HCT116 (cell line): ENCODE measurements around the gene MARS1. TPM values are rescaled to one million over a fixed set of nuclear protein-coding genes. Genes with fewer than 3 reads are reported as not detected.

Experiments
- ATAC-seq: fragments of 200-7000 bp; cut with Tn5 transposase; 2 replicates; pipeline ENCODE4 v1.9.1; 2020; ENCODE audit warnings: mild to moderate bottlenecking, moderate library complexity
- BruUV-seq: library from RNA; stranded (reverse); fragments of 400-500 nt; replicated peaks from 2 replicates; lab custom pipeline; 2021; lab: Mats Ljungman, UMichigan
- CTCF ChIA-PET: fragments of 300-600 bp; sonication (Branson Sonifier 250); formaldehyde crosslinking; loops from one replicate; lab custom pipeline; 2021; ENCODE audit warnings: antibody characterized with exemption; lab: Charles Lee
- POLR2A ChIA-PET: fragments of 300-600, 350-600 bp; sonication (Branson Sonifier 250); formaldehyde crosslinking; loops from one replicate; lab custom pipeline; 2021; ENCODE audit warnings: antibody characterized with exemption; lab: Charles Lee
- RAD21 ChIA-PET, 2 experiments: fragments of 300-600 bp; sonication (Branson Sonifier 250); formaldehyde crosslinking; loops; one replicate each; lab custom pipeline; 2023; ENCODE audit warnings: low total read pairs in 2 of 2; ENCODE audit not compliant: uncharacterized antibody in 2 of 2, unreplicated experiment in 2 of 2, low non-redundant PET in 1 of 2; lab: Charles Lee
- DNase-seq: peaks from one replicate; pipeline ENCODE4 v3.0.0-alpha.2; 2010; ENCODE audit warnings: low read depth, low spot score
- H2AFZ ChIP-seq: fragments of 200-600 bp; shearing (Covaris generic), sonication (generic); 2 replicates; pipeline ENCODE4 v1.6.1; 2017; ENCODE audit warnings: low read depth, mixed run types, mixed read lengths, antibody characterized with exemption, low read length; ENCODE audit not compliant: poor library complexity, severe bottlenecking
- H3K27ac ChIP-seq: 2 replicates; pipeline ENCODE4 v1.5.1; 2012; ENCODE audit warnings: low read depth, low read length
- H3K27me3 ChIP-seq: fragments of 200-600 bp; sonication (generic); 2 replicates; pipeline ENCODE4 v1.6.1; 2016; ENCODE audit warnings: mixed run types, low read length, mixed read lengths; ENCODE audit not compliant: insufficient read depth
- H3K36me3 ChIP-seq, 2 experiments: fragments of 200-500 bp in 1 of 2; fragments of 200-600 bp in 1 of 2; sonication (Bioruptor generic) in 1 of 2; sonication (generic) in 1 of 2; 2 replicates each; pipeline versions ENCODE4 v1.5.1 to v1.6.1; 2014 to 2016; ENCODE audit warnings: low read length in 2 of 2, inconsistent platforms in 1 of 2, mixed read lengths in 1 of 2, mixed run types in 1 of 2; ENCODE audit not compliant: insufficient read depth in 2 of 2, control insufficient read depth in 1 of 2
- H3K4me1 ChIP-seq, 2 experiments: fragments of 200-600 bp in 1 of 2; sonication (generic) in 1 of 2; 2 replicates each; pipeline versions ENCODE4 v1.5.1 to v1.6.1; 2012 to 2017; ENCODE audit warnings: low read length in 2 of 2, inconsistent platforms in 1 of 2, mild to moderate bottlenecking in 1 of 2, mixed read lengths in 1 of 2, mixed run types in 1 of 2, moderate library complexity in 1 of 2; ENCODE audit not compliant: insufficient read depth in 2 of 2, control insufficient read depth in 1 of 2
- H3K4me2 ChIP-seq: fragments of 200-600 bp; sonication (generic); 2 replicates; pipeline ENCODE4 v1.6.1; 2017; ENCODE audit warnings: mixed run types, low read length, mixed read lengths
- H3K4me3 ChIP-seq, 2 experiments: fragments of 200-600 bp in 1 of 2; sonication (generic) in 1 of 2; replicated peaks in 1 of 2; 2 replicates each; pipeline ENCODE4 v1.5.1; 2011 to 2016; ENCODE audit warnings: low read length in 2 of 2, control low read depth in 1 of 2, low read depth in 1 of 2, mild to moderate bottlenecking in 1 of 2, mixed read lengths in 1 of 2, mixed run types in 1 of 2
- H3K79me2 ChIP-seq: fragments of 200-600 bp; sonication (generic); 2 replicates; pipeline ENCODE4 v1.6.1; 2017; ENCODE audit warnings: mild to moderate bottlenecking, mixed run types, low read length, moderate library complexity, mixed read lengths; ENCODE audit not compliant: insufficient read depth
- H3K9ac ChIP-seq: fragments of 200-600 bp; sonication (generic); 2 replicates; pipeline ENCODE4 v1.6.1; 2016; ENCODE audit warnings: low read length, mixed read lengths
- H3K9me2 ChIP-seq: fragments of 200-600 bp; sonication (generic), shearing (Covaris generic); 2 replicates; pipeline ENCODE4 v1.6.1; 2017; ENCODE audit warnings: mixed run types, mild to moderate bottlenecking, moderate library complexity; ENCODE audit not compliant: insufficient read depth
- H3K9me3 ChIP-seq, 2 experiments: fragments of 200-500 bp in 1 of 2; fragments of 200-600 bp in 1 of 2; sonication (Bioruptor generic) in 1 of 2; sonication (generic) in 1 of 2; 2 replicates each; pipeline ENCODE4 v1.6.1; 2014 to 2017; ENCODE audit warnings: low read length in 2 of 2, mixed read lengths in 2 of 2, inconsistent platforms in 1 of 2, low read depth in 1 of 2, mild to moderate bottlenecking in 1 of 2, mixed run types in 1 of 2, moderate library complexity in 1 of 2; ENCODE audit not compliant: control insufficient read depth in 1 of 2, insufficient read depth in 1 of 2
- H4K20me1 ChIP-seq: fragments of 200-600 bp; sonication (generic), shearing (Covaris generic); 2 replicates; pipeline ENCODE4 v1.6.1; 2017; ENCODE audit warnings: mixed run types, mild to moderate bottlenecking, moderate library complexity; ENCODE audit not compliant: insufficient read depth
- ATF3 ChIP-seq: IDR thresholded peaks from 2 replicates; pipeline ENCODE4 v1.6.1; 2012
- CBX3 ChIP-seq: IDR thresholded peaks from 2 replicates; pipeline ENCODE4 v1.6.1; 2012; ENCODE audit warnings: low read depth
- CEBPB ChIP-seq: IDR thresholded peaks from 2 replicates; pipeline ENCODE4 v1.6.1; 2012; ENCODE audit warnings: low read depth
- EGR1 ChIP-seq: IDR thresholded peaks from 2 replicates; pipeline ENCODE4 v1.6.1; 2012; ENCODE audit warnings: low read depth
- ELF1 ChIP-seq: IDR thresholded peaks from 2 replicates; pipeline ENCODE4 v1.6.1; 2012; ENCODE audit warnings: low read depth, borderline replicate concordance
- EZH2phosphoT487 ChIP-seq: fragments of 200-600 bp; IDR thresholded peaks from 2 replicates; pipeline ENCODE4 v1.6.1; 2018; ENCODE audit warnings: antibody characterized with exemption, borderline replicate concordance
- FOSL1 ChIP-seq: IDR thresholded peaks from 2 replicates; pipeline ENCODE4 v1.6.1; 2012; ENCODE audit warnings: low read depth
- JUND ChIP-seq: IDR thresholded peaks from 2 replicates; pipeline ENCODE4 v1.6.1; 2012
- POLR2A ChIP-seq: IDR thresholded peaks from 2 replicates; pipeline ENCODE4 v1.7.0; 2011; ENCODE audit warnings: borderline replicate concordance; ENCODE audit not compliant: insufficient read depth, insufficient read length; ENCODE audit errors: extremely low read depth
- POLR2AphosphoS5 ChIP-seq: IDR thresholded peaks from 2 replicates; pipeline ENCODE4 v1.6.1; 2011; ENCODE audit warnings: mild to moderate bottlenecking, low read depth, low read length, moderate library complexity
- SIN3A ChIP-seq: IDR thresholded peaks from 2 replicates; pipeline ENCODE4 v1.6.1; 2012; ENCODE audit warnings: low read depth
- SP1 ChIP-seq: IDR thresholded peaks from 2 replicates; pipeline ENCODE4 v1.6.1; 2012; ENCODE audit warnings: low read depth
- TCF7L2 ChIP-seq: IDR thresholded peaks from 2 replicates; pipeline ENCODE4 v1.7.0; 2011; ENCODE audit warnings: borderline replicate concordance, inconsistent platforms; ENCODE audit not compliant: insufficient read depth, insufficient read length; ENCODE audit errors: extremely low read depth
- YY1 ChIP-seq: IDR thresholded peaks from 2 replicates; pipeline ENCODE4 v1.6.1; 2011; ENCODE audit warnings: low read length, low read depth, moderate library complexity, mild to moderate bottlenecking; ENCODE audit not compliant: insufficient replicate concordance; ENCODE audit errors: extremely low read depth
- ZBTB33 ChIP-seq: IDR thresholded peaks from 2 replicates; pipeline ENCODE4 v1.6.1; 2011; ENCODE audit warnings: mild to moderate bottlenecking, low read length, moderate library complexity; ENCODE audit not compliant: insufficient replicate concordance; ENCODE audit errors: extremely low read depth
- ZFX ChIP-seq: fragments of 450-650 bp; IDR thresholded peaks from 2 replicates; pipeline ENCODE4 v1.6.1; 2017
- ZNF274 ChIP-seq: fragments of 200-500 bp; sonication (Bioruptor generic); IDR thresholded peaks from 2 replicates; pipeline ENCODE4 v1.6.1; 2014; ENCODE audit warnings: mild to moderate bottlenecking, low read depth, low read length, inconsistent platforms
- intact Hi-C: fragments of 100-400 bp; cut with micrococcal nuclease; formaldehyde crosslinking; loops from 2 replicates; pipeline ENCODE4 v1.10.0; 2022
- total RNA-seq: library from RNA; stranded (reverse); gene quantifications from one replicate; pipeline ENCODE4 v1.2.1, GENCODE V29; 2021; ENCODE audit not compliant: unreplicated experiment
- TF ChIP-seq, protein P1 (sequence below), 3 experiments: fragments of 200-600 bp in 1 of 3; sonication (generic) in 1 of 3; IDR thresholded peaks in 2 of 3; conservative IDR thresholded peaks in 1 of 3; 2 replicates each; pipeline ENCODE4 v1.5.1; 2012 to 2017; ENCODE audit warnings: low read depth in 2 of 3, low read length in 2 of 3, antibody characterized with exemption in 1 of 3, borderline replicate concordance in 1 of 3, control low read depth in 1 of 3, mild to moderate bottlenecking in 1 of 3, mixed read lengths in 1 of 3, mixed run types in 1 of 3, moderate library complexity in 1 of 3; ENCODE audit not compliant: insufficient read depth in 1 of 3
- TF ChIP-seq, protein P2 (sequence below): IDR thresholded peaks from 2 replicates; pipeline ENCODE4 v1.6.1; 2012; ENCODE audit warnings: low read depth

The MARS1 gene
- total RNA-seq, 1 experiment from 2014 or later = 344 TPM

GRCh38 chr12:57473886-57474285, 14.0 kb upstream of the MARS1 start:
- RAD21 ChIA-PET = no interaction called here
- H3K79me2 ChIP-seq = no peaks in the 10 kb centered on the region
- no peaks in the 10 kb centered on the region for H3K9me3 ChIP-seq
- peaks cover 23% of the 10 kb centered on the region; the same call in 1 of the 2 replicates for H3K27me3 ChIP-seq
- POLR2A ChIA-PET = no interaction called here
- TF ChIP-seq ZFX (no peak), POLR2AphosphoS5 (no peak), SP1 (no peak), CBX3 (no peak), ZNF274 (no peak), TCF7L2 (no peak), ELF1 (no peak), POLR2A (no peak), JUND (no peak), FOSL1 (no peak), CEBPB (no peak), EGR1 (no peak), ATF3 (no peak), YY1 (no peak), ZBTB33 (no peak), EZH2phosphoT487 (no peak), SIN3A (no peak)
- TF ChIP-seq, protein P1, sequence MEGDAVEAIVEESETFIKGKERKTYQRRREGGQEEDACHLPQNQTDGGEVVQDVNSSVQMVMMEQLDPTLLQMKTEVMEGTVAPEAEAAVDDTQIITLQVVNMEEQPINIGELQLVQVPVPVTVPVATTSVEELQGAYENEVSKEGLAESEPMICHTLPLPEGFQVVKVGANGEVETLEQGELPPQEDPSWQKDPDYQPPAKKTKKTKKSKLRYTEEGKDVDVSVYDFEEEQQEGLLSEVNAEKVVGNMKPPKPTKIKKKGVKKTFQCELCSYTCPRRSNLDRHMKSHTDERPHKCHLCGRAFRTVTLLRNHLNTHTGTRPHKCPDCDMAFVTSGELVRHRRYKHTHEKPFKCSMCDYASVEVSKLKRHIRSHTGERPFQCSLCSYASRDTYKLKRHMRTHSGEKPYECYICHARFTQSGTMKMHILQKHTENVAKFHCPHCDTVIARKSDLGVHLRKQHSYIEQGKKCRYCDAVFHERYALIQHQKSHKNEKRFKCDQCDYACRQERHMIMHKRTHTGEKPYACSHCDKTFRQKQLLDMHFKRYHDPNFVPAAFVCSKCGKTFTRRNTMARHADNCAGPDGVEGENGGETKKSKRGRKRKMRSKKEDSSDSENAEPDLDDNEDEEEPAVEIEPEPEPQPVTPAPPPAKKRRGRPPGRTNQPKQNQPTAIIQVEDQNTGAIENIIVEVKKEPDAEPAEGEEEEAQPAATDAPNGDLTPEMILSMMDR (IDR thresholded peaks at IDR 0.05 in 2 of 3, conservative IDR thresholded peaks at IDR 0.05 in 1 of 3; ENCODE audit: borderline replicate concordance in 1 of 3, insufficient read depth in 1 of 3, low read depth in 2 of 3, low read length in 2 of 3) = no peak
- TF ChIP-seq, protein P2, sequence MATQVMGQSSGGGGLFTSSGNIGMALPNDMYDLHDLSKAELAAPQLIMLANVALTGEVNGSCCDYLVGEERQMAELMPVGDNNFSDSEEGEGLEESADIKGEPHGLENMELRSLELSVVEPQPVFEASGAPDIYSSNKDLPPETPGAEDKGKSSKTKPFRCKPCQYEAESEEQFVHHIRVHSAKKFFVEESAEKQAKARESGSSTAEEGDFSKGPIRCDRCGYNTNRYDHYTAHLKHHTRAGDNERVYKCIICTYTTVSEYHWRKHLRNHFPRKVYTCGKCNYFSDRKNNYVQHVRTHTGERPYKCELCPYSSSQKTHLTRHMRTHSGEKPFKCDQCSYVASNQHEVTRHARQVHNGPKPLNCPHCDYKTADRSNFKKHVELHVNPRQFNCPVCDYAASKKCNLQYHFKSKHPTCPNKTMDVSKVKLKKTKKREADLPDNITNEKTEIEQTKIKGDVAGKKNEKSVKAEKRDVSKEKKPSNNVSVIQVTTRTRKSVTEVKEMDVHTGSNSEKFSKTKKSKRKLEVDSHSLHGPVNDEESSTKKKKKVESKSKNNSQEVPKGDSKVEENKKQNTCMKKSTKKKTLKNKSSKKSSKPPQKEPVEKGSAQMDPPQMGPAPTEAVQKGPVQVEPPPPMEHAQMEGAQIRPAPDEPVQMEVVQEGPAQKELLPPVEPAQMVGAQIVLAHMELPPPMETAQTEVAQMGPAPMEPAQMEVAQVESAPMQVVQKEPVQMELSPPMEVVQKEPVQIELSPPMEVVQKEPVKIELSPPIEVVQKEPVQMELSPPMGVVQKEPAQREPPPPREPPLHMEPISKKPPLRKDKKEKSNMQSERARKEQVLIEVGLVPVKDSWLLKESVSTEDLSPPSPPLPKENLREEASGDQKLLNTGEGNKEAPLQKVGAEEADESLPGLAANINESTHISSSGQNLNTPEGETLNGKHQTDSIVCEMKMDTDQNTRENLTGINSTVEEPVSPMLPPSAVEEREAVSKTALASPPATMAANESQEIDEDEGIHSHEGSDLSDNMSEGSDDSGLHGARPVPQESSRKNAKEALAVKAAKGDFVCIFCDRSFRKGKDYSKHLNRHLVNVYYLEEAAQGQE = no peak
- TF ChIP-seq, all 23 proteins: peak for 0
- peaks cover 0 to 16% of the 10 kb centered on the region in 2 experiments; a peak in 2 of 4 replicates for H3K4me1 ChIP-seq
- ATAC-seq (no peak), DNase-seq (no peak)
- no peak overlapping the region for H3K4me3 ChIP-seq
- no peaks in the 10 kb centered on the region for H3K9me2 ChIP-seq
- no peak overlapping the region for H3K4me2 ChIP-seq
- H3K36me3 ChIP-seq = no peaks in the 10 kb centered on the region
- CTCF ChIA-PET = no interaction called here
- H3K27ac ChIP-seq = no peak overlapping the region
- no peak overlapping the region for H3K9ac ChIP-seq
- no peaks in the 10 kb centered on the region for H4K20me1 ChIP-seq
- BruUV-seq = no TSS peak
- intact Hi-C loops = no loop called here
- H2AFZ ChIP-seq = no peak overlapping the region
